GM23338 (cell line): ENCODE measurements around the gene MCM9. TPM values are rescaled to one million over a fixed set of nuclear protein-coding genes. Genes with fewer than 3 reads are reported as not detected.

Source experiments
- ATAC-seq: fragments of 200-7000 bp; cut with Tn5 transposase; 3 replicates; pipeline ENCODE4 v1.9.1; 2020
- DNase-seq: peaks from one replicate; pipeline ENCODE4 v3.0.0-alpha.2; 2015; ENCODE audit warnings: low spot score
- H2AFZ ChIP-seq: fragments of 200-600 bp; sonication (generic); 2 replicates; pipeline ENCODE4 v1.8.0; 2016; ENCODE audit warnings: antibody characterized with exemption, mild to moderate bottlenecking, moderate library complexity
- H3F3A ChIP-seq: fragments of 200-600 bp; sonication (generic); replicated peaks from 2 replicates; pipeline ENCODE4 v1.8.0; 2017; ENCODE audit warnings: antibody characterized with exemption, mixed run types, low read depth
- H3K27ac ChIP-seq: fragments of 200-600 bp; sonication (generic); 2 replicates; pipeline ENCODE4 v1.6.1; 2016; ENCODE audit warnings: low read depth
- H3K27me3 ChIP-seq: fragments of 200-600 bp; sonication (generic); 2 replicates; pipeline ENCODE4 v1.8.0; 2016; ENCODE audit warnings: mild to moderate bottlenecking, mixed run types, moderate library complexity; ENCODE audit not compliant: insufficient read depth
- H3K36me3 ChIP-seq: fragments of 200-600 bp; sonication (generic); 2 replicates; pipeline ENCODE4 v1.8.0; 2016; ENCODE audit warnings: mild to moderate bottlenecking; ENCODE audit not compliant: insufficient read depth
- H3K4me1 ChIP-seq: fragments of 200-600 bp; sonication (generic); 2 replicates; pipeline ENCODE4 v1.8.0; 2016; ENCODE audit warnings: mild to moderate bottlenecking, moderate library complexity; ENCODE audit not compliant: insufficient read depth
- H3K4me2 ChIP-seq: fragments of 200-600 bp; sonication (generic); 2 replicates; pipeline ENCODE4 v1.7.1; 2017; ENCODE audit warnings: mixed run types
- H3K4me3 ChIP-seq: fragments of 200-600 bp; sonication (generic); 2 replicates; pipeline ENCODE4 v1.6.1; 2016; ENCODE audit warnings: mixed run types
- H3K79me2 ChIP-seq: fragments of 200-600 bp; sonication (generic); replicated peaks from 2 replicates; pipeline ENCODE4 v1.8.0; 2017; ENCODE audit warnings: mild to moderate bottlenecking; ENCODE audit not compliant: insufficient read depth
- H3K9me2 ChIP-seq: fragments of 200-600 bp; sonication (generic); 2 replicates; pipeline ENCODE4 v1.8.0; 2017; ENCODE audit not compliant: insufficient read depth
- H4K20me1 ChIP-seq: fragments of 200-600 bp; sonication (generic); replicated peaks from 2 replicates; pipeline ENCODE4 v1.8.0; 2017; ENCODE audit warnings: mild to moderate bottlenecking; ENCODE audit not compliant: insufficient read depth
- H3K27ac Mint-ChIP-seq: 2 replicates; pipeline ENCODE4 v1.8.0; 2020; ENCODE audit warnings: inconsistent platforms, mild to moderate bottlenecking, moderate library complexity, mixed read lengths
- H3K27me3 Mint-ChIP-seq: 3 replicates; pipeline ENCODE4 v1.8.0; 2022; ENCODE audit warnings: low read depth, mild to moderate bottlenecking, moderate library complexity, mixed read lengths, inconsistent platforms; ENCODE audit not compliant: insufficient read depth, poor library complexity
- H3K36me3 Mint-ChIP-seq: 3 replicates; pipeline ENCODE4 v1.8.0; 2021; ENCODE audit warnings: low read depth, mild to moderate bottlenecking, inconsistent platforms, moderate library complexity, mixed read lengths
- H3K4me1 Mint-ChIP-seq: 3 replicates; pipeline ENCODE4 v1.8.0; 2020; ENCODE audit warnings: mild to moderate bottlenecking, inconsistent platforms, mixed read lengths
- H3K4me3 Mint-ChIP-seq: 3 replicates; pipeline ENCODE4 v1.8.0; 2021; ENCODE audit warnings: moderate library complexity, mild to moderate bottlenecking, inconsistent platforms, mixed read lengths
- H3K9me3 Mint-ChIP-seq: 3 replicates; pipeline ENCODE4 v1.8.0; 2020; ENCODE audit warnings: moderate library complexity, mild to moderate bottlenecking, inconsistent platforms, mixed read lengths
- CREB1 ChIP-seq: fragments of 250-450 bp; sonication (Bioruptor Pico); IDR thresholded peaks from 2 replicates; pipeline ENCODE4 v1.5.0; 2020; ENCODE audit warnings: low read depth, mild to moderate bottlenecking, moderate library complexity
- CTCF ChIP-seq, 2 experiments: fragments of 200-600 bp in 1 of 2; sonication (generic) in 1 of 2; conservative IDR thresholded peaks; 2 replicates each; pipeline versions ENCODE4 v1.5.1 to v1.6.1; 2016 to 2017; ENCODE audit warnings: antibody characterized with exemption in 2 of 2, low read depth in 2 of 2, mild to moderate bottlenecking in 2 of 2, moderate library complexity in 1 of 2
- ETS1 ChIP-seq: IDR thresholded peaks from 2 replicates; pipeline ENCODE4 v1.6.1; 2016; ENCODE audit warnings: antibody characterized with exemption
- EZH2 ChIP-seq: fragments of 200-600 bp; sonication (generic); IDR thresholded peaks from one replicate; pipeline ENCODE4 v1.8.0; 2017; ENCODE audit warnings: antibody characterized with exemption, mild to moderate bottlenecking, low read depth; ENCODE audit not compliant: unreplicated experiment
- EZH2phosphoT487 ChIP-seq: fragments of 200-600 bp; sonication (generic); IDR thresholded peaks from one replicate; pipeline ENCODE4 v1.8.1; 2018; ENCODE audit warnings: antibody characterized with exemption; ENCODE audit not compliant: unreplicated experiment
- JUNB ChIP-seq: IDR thresholded peaks from one replicate; pipeline ENCODE4 v1.6.1; 2016; ENCODE audit warnings: antibody characterized with exemption; ENCODE audit not compliant: unreplicated experiment
- NANOG ChIP-seq: IDR thresholded peaks from 2 replicates; pipeline ENCODE4 v1.6.1; 2016; ENCODE audit warnings: antibody characterized with exemption, borderline replicate concordance
- POLR2AphosphoS5 ChIP-seq: IDR thresholded peaks from 2 replicates; pipeline ENCODE4 v1.6.1; 2016; ENCODE audit warnings: antibody characterized with exemption, low read depth
- REST ChIP-seq: IDR thresholded peaks from one replicate; pipeline ENCODE4 v1.6.1; 2018; ENCODE audit warnings: antibody characterized with exemption; ENCODE audit not compliant: unreplicated experiment
- ZNF114 ChIP-seq: fragments of 250-450 bp; sonication (Bioruptor Pico); IDR thresholded peaks from 2 replicates; pipeline ENCODE4 v1.5.0; 2020; ENCODE audit warnings: mild to moderate bottlenecking, moderate library complexity
- ZNF331 ChIP-seq: fragments of 250-450 bp; sonication (Bioruptor Pico); IDR thresholded peaks from 2 replicates; pipeline ENCODE4 v1.5.0; 2020; ENCODE audit warnings: low read depth, mild to moderate bottlenecking, moderate library complexity
- polyA plus RNA-seq: library from polyadenylated mRNA; unstranded; fragments of >200 nt; fragmentation: Nextera tagmentation; extraction: Ambion mirVana; gene quantifications from 2 replicates; pipeline ENCODE4 v1.2.1, GENCODE V29; 2016
- total RNA-seq: library from RNA; depleted of rRNA; stranded (reverse); fragments of >200 nt; shearing (Covaris generic); gene quantifications from 2 replicates; pipeline ENCODE4 v1.2.3, GENCODE V29; 2014

MCM9 gene
- total and polyA plus RNA-seq, 2 experiments from 2014 or later, result 14.9 to 16.6 TPM

- TF ChIP-seq REST (no peak), NANOG (no peak), EZH2 (no peak)
Observed at GRCh38 chr6:118890997-118891790, 43.8 kb downstream of the MCM9 start (continued).

- peaks cover 44% of the 10 kb centered on the region for H3K79me2 ChIP-seq
- H3K4me3 Mint-ChIP-seq, result no peak overlapping the region
- no peak overlapping the region for H2AFZ ChIP-seq
- H3K27ac ChIP-seq, result no peak overlapping the region
- H3K27me3 Mint-ChIP-seq, result peaks cover 10% of the 10 kb centered on the region
- no peaks in the 10 kb centered on the region for H3K9me2 ChIP-seq
- no peak overlapping the region for H3K27ac Mint-ChIP-seq
- H3K4me1 ChIP-seq, result peaks cover 24% of the 10 kb centered on the region
- H3F3A ChIP-seq, result no peaks in the 10 kb centered on the region
- no peak overlapping the region for H3K4me2 ChIP-seq
- no peaks in the 10 kb centered on the region for H3K9me3 Mint-ChIP-seq
- no peaks in the 10 kb centered on the region for H4K20me1 ChIP-seq
- H3K4me3 ChIP-seq, result no peak overlapping the region
- peaks cover 3% of the 10 kb centered on the region; the same call in 2 of the 3 replicates for H3K36me3 Mint-ChIP-seq
- peaks cover 28% of the 10 kb centered on the region for H3K4me1 Mint-ChIP-seq
- ATAC-seq (no peak), DNase-seq (no peak)
- no peaks in the 10 kb centered on the region for H3K27me3 ChIP-seq
- no peak for TF ChIP-seq POLR2AphosphoS5
- TF ChIP-seq EZH2phosphoT487, result no peak
- TF ChIP-seq EZH2, result no peak
- no peak for TF ChIP-seq ETS1
- no peak for TF ChIP-seq CREB1 (CRISPR knock-in tag)
- no peaks in the 10 kb centered on the region for H3K36me3 ChIP-seq
Observed at GRCh38 chr6:118889163-118889562, 45.8 kb downstream of the MCM9 start.

- DNase-seq (no peak), ATAC-seq (no peak)
- no peak overlapping the region for H3K4me3 Mint-ChIP-seq
- H3K36me3 Mint-ChIP-seq, result no peaks in the 10 kb centered on the region
- peaks cover 21% of the 10 kb centered on the region for H3K4me1 ChIP-seq
- H3K9me2 ChIP-seq, result no peaks in the 10 kb centered on the region
- peaks cover 2% of the 10 kb centered on the region for H3K27me3 Mint-ChIP-seq
- H3K36me3 ChIP-seq, result no peaks in the 10 kb centered on the region
- H3K27ac Mint-ChIP-seq, result no peak overlapping the region
- no peak overlapping the region for H2AFZ ChIP-seq
- peaks cover 32% of the 10 kb centered on the region for H3K4me1 Mint-ChIP-seq
- no peak overlapping the region for H3K27ac ChIP-seq
- no peaks in the 10 kb centered on the region for H3K27me3 ChIP-seq
- no peak overlapping the region for H3K4me2 ChIP-seq
- no peaks in the 10 kb centered on the region for H3F3A ChIP-seq
- peaks cover 50% of the 10 kb centered on the region for H3K79me2 ChIP-seq
- no peak overlapping the region for H3K4me3 ChIP-seq
- H4K20me1 ChIP-seq, result no peaks in the 10 kb centered on the region
- no peaks in the 10 kb centered on the region for H3K9me3 Mint-ChIP-seq
- TF ChIP-seq CTCF (conservative IDR thresholded peaks at IDR 0.05; ENCODE audit: low read depth in 2 of 2), result no peak
- TF ChIP-seq JUNB, result no peak
- no peak for TF ChIP-seq ZNF331 (CRISPR knock-in tag)
- no peak for TF ChIP-seq POLR2AphosphoS5
- TF ChIP-seq NANOG, result no peak
- no peak for TF ChIP-seq EZH2
- no peak for TF ChIP-seq ZNF114 (CRISPR knock-in tag)
Observed at GRCh38 chr6:118886641-118887040, 48.3 kb downstream of the MCM9 start.
